Ishikawa (cell line): ENCODE measurements around the gene F2R.

Experiments
- CEBPB ChIP-seq: IDR thresholded peaks from 2 replicates; pipeline ENCODE4 v1.6.1; 2012
- CREB1 ChIP-seq: IDR thresholded peaks from 2 replicates; pipeline ENCODE4 v1.6.1; 2012; ENCODE audit warnings: low read depth
- EGR1 ChIP-seq: IDR thresholded peaks from 2 replicates; pipeline ENCODE4 v1.6.1; 2012
- EP300 ChIP-seq: IDR thresholded peaks from 2 replicates; pipeline ENCODE4 v1.6.1; 2012; ENCODE audit warnings: borderline replicate concordance
- FOXM1 ChIP-seq: IDR thresholded peaks from 2 replicates; pipeline ENCODE4 v1.6.1; 2012; ENCODE audit warnings: low read depth, borderline replicate concordance
- NFIC ChIP-seq: IDR thresholded peaks from 2 replicates; pipeline ENCODE4 v1.6.1; 2012
- RAD21 ChIP-seq: IDR thresholded peaks from 2 replicates; pipeline ENCODE4 v1.6.1; 2012; ENCODE audit warnings: low read depth
- TAF1 ChIP-seq: IDR thresholded peaks from 2 replicates; pipeline ENCODE4 v1.6.1; 2012; ENCODE audit warnings: low read depth, mild to moderate bottlenecking
- TCF12 ChIP-seq: IDR thresholded peaks from 2 replicates; pipeline ENCODE4 v1.6.1; 2012; ENCODE audit warnings: low read depth
- TEAD4 ChIP-seq: IDR thresholded peaks from 2 replicates; pipeline ENCODE4 v1.6.1; 2012
- YY1 ChIP-seq: IDR thresholded peaks from 2 replicates; pipeline ENCODE4 v1.6.1; 2012; ENCODE audit warnings: low read depth
- ZBTB7A ChIP-seq: IDR thresholded peaks from 2 replicates; pipeline ENCODE4 v1.6.1; 2012; ENCODE audit warnings: low read depth
- TF ChIP-seq, protein P1 (sequence below): IDR thresholded peaks from 2 replicates; pipeline ENCODE4 v1.6.1; 2012
- TF ChIP-seq, protein P2 (sequence below): IDR thresholded peaks from 2 replicates; pipeline ENCODE4 v1.6.1; 2012; ENCODE audit warnings: low read depth, mild to moderate bottlenecking
- TF ChIP-seq, protein P3 (sequence below): IDR thresholded peaks from 2 replicates; pipeline ENCODE4 v1.6.1; 2012

The F2R gene

DNA sequence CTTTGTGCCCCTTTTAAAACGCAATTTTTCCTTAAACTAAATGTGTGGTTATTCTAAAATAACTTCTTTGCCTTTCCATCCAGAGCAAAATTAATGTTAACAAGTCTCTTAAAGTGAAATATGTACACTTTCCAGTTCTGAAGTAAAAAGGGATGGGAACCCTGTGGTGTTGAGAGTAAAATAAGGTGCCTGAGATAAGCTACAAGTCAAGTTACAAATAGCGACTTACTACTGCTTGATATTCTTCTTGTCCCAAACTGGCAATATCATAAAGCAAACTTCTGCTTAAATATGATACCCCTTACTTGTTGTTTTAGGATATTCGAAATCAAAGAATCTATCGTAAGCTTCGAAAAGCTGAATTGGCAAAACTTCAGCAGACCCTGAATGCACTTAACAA, 18.3 kb upstream of the F2R start:
- TF ChIP-seq, protein P1, sequence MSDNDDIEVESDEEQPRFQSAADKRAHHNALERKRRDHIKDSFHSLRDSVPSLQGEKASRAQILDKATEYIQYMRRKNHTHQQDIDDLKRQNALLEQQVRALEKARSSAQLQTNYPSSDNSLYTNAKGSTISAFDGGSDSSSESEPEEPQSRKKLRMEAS = no peak
- no peak for TF ChIP-seq EP300
- no peak for TF ChIP-seq CREB1
- TF ChIP-seq TEAD4 = no peak
- TF ChIP-seq TAF1 = no peak
- TF ChIP-seq, protein P2, sequence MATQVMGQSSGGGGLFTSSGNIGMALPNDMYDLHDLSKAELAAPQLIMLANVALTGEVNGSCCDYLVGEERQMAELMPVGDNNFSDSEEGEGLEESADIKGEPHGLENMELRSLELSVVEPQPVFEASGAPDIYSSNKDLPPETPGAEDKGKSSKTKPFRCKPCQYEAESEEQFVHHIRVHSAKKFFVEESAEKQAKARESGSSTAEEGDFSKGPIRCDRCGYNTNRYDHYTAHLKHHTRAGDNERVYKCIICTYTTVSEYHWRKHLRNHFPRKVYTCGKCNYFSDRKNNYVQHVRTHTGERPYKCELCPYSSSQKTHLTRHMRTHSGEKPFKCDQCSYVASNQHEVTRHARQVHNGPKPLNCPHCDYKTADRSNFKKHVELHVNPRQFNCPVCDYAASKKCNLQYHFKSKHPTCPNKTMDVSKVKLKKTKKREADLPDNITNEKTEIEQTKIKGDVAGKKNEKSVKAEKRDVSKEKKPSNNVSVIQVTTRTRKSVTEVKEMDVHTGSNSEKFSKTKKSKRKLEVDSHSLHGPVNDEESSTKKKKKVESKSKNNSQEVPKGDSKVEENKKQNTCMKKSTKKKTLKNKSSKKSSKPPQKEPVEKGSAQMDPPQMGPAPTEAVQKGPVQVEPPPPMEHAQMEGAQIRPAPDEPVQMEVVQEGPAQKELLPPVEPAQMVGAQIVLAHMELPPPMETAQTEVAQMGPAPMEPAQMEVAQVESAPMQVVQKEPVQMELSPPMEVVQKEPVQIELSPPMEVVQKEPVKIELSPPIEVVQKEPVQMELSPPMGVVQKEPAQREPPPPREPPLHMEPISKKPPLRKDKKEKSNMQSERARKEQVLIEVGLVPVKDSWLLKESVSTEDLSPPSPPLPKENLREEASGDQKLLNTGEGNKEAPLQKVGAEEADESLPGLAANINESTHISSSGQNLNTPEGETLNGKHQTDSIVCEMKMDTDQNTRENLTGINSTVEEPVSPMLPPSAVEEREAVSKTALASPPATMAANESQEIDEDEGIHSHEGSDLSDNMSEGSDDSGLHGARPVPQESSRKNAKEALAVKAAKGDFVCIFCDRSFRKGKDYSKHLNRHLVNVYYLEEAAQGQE = no peak
- no peak for TF ChIP-seq YY1
- TF ChIP-seq CEBPB = no peak
- no peak for TF ChIP-seq ZBTB7A
- TF ChIP-seq NFIC = no peak
- no peak for TF ChIP-seq RAD21
- TF ChIP-seq FOXM1 = no peak
- no peak for TF ChIP-seq TCF12
- TF ChIP-seq EGR1 = no peak
- TF ChIP-seq, protein P3, sequence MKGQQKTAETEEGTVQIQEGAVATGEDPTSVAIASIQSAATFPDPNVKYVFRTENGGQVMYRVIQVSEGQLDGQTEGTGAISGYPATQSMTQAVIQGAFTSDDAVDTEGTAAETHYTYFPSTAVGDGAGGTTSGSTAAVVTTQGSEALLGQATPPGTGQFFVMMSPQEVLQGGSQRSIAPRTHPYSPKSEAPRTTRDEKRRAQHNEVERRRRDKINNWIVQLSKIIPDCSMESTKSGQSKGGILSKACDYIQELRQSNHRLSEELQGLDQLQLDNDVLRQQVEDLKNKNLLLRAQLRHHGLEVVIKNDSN = no peak

DNA sequence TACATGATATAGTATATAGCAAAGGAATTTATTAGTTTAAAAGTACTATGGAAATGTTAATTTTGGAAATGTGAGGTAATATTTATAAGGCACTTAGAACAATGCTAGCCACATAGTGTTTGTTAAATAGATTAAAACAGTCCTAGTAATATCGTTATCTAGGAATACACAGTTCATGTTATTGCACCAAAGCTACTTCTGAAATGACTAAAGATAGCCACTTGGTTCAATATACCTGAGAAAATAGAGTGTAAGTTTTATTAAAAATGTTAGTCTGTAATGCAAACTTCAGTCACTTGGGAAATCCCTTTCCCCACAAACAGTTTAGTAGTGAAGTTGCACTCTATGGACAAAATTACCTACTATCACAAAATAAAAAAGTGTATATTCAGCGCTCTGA, 15.4 kb upstream of the F2R start:
- TF ChIP-seq NFIC = no peak
- no peak for TF ChIP-seq EP300
- TF ChIP-seq CEBPB = no peak
- TF ChIP-seq, protein P3 = no peak
- no peak for TF ChIP-seq TEAD4
- TF ChIP-seq TCF12 = no peak
- TF ChIP-seq, protein P1 = no peak

DNA sequence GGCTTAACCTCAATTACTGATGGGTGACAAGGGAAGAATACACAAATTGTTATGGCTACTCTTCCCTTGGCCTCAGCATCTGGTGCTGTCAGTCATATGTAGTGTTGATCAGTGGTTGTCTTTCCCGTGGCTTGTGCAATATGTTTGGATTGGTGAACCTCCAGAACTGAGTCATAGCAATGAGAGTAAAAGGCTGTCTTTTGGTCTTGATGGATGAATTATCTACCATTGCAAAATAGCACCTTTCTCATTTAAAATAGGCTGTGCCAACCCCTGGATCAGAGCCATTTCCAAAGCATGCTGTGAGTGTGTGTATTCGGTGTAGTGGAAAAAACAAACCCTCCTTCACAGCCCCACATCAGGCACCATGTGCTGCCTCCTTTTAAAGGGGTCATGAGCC, 14.6 kb upstream of the F2R start:
- TF ChIP-seq, protein P3 = no peak
- TF ChIP-seq, protein P1 = no peak
- TF ChIP-seq CREB1 = no peak
- no peak for TF ChIP-seq EGR1
- no peak for TF ChIP-seq TAF1
- no peak for TF ChIP-seq TCF12
- TF ChIP-seq EP300 = no peak
- no peak for TF ChIP-seq FOXM1
- TF ChIP-seq, protein P2 = no peak
- no peak for TF ChIP-seq RAD21
- TF ChIP-seq CEBPB = no peak
- no peak for TF ChIP-seq YY1
- no peak for TF ChIP-seq NFIC
- no peak for TF ChIP-seq TEAD4
- no peak for TF ChIP-seq ZBTB7A

DNA sequence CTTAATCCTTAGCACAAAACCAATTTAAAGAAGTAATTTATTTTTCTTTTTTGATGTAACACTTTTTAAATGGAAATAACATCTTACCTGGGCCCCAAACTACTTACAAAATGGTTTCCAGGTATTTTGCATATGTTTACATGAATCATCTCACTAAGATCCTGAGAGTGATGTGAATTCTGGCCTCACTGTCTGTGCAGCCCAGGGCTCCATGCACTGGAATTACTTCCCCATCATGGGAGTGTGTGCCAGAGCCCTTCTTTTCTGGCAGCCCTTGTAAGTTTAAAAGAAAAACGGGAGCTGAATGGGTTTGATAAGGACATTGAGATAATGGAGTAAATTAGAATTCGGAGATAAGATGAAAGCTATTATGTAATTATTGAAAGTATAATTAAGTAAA, 12.2 kb upstream of the F2R start:
- TF ChIP-seq TCF12 (no peak), TAF1 (no peak)

DNA sequence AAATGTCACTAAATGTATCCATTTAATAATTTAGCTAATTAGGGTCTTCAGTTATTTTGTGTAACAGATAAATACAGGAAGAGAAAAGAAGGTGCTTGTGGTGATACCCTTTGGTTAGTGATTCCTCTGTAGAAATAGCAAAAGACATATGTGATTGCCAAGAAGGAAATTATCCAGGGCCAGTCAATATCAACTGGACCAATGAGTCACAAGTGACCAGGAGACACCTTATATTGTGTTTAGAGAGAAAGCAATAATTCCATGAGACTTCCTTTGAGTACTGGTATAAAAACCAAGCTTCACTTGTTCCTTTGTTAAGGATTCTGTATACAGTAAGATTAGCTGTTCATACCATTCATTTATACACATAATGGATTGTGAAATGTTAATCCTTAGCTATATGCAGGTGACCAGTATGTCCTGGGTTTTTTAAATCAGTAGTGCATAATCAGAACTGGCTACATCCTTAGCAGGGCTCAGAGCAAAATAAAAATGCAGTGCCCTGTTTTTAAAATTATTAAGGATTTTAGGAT, 11.7 kb upstream of the F2R start:
- TF ChIP-seq EGR1 (no peak), YY1 (no peak), TEAD4 (no peak), TCF12 (no peak), CEBPB (no peak), ZBTB7A (no peak), CREB1 (no peak), RAD21 (no peak), EP300 (no peak), FOXM1 (no peak), TAF1 (no peak)
- TF ChIP-seq, protein P1 = no peak
- TF ChIP-seq, protein P2 = no peak
- TF ChIP-seq, protein P3 = no peak
